Prostate gland (tissue), 2 donors: ENCODE results near the gene LAMTOR2.

Experiments
- POLR2A ChIP-seq: fragments of 450-650 bp; IDR thresholded peaks from one replicate; pipeline ENCODE4 v1.6.1; 2016; ENCODE audit warnings: antibody characterized with exemption, mild to moderate bottlenecking
- POLR2AphosphoS5 ChIP-seq: sonication (generic); formaldehyde crosslinking; IDR thresholded peaks from one replicate; pipeline ENCODE4 v1.6.1; 2017; ENCODE audit warnings: antibody characterized with exemption
- TF ChIP-seq, protein P1 (sequence below), 4 experiments: fragments of 200-600 bp in 2 of 4; fragments of 450-650 bp in 2 of 4; sonication (generic) in 2 of 4; IDR thresholded peaks; 1 replicate in 3 of 4; 2 replicates in 1 of 4; pipeline ENCODE4 v1.5.1; 2016 to 2019; ENCODE audit warnings: antibody characterized with exemption in 4 of 4, mild to moderate bottlenecking in 2 of 4, moderate library complexity in 2 of 4

DNA sequence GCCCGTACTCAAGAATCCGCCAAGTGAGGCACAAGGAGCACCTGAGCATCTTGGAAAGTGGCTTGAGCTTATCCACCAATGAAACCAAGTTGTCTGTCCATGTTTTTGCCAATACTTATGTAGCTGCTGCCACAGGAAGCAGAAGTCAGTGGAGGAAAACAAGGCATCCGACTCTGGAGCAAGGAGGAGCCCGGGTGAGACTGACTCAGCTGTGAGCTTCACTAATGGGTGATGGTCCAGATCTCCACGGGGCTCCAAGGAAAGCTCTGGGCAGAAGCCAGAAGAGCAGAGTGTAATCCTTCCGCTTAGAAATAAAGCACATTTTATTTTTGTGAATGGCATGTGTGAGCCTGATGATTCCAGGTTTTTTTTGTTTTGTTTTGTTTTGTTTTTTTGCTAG lies 21.6 kb upstream of the LAMTOR2 start:
- TF ChIP-seq, protein P1, sequence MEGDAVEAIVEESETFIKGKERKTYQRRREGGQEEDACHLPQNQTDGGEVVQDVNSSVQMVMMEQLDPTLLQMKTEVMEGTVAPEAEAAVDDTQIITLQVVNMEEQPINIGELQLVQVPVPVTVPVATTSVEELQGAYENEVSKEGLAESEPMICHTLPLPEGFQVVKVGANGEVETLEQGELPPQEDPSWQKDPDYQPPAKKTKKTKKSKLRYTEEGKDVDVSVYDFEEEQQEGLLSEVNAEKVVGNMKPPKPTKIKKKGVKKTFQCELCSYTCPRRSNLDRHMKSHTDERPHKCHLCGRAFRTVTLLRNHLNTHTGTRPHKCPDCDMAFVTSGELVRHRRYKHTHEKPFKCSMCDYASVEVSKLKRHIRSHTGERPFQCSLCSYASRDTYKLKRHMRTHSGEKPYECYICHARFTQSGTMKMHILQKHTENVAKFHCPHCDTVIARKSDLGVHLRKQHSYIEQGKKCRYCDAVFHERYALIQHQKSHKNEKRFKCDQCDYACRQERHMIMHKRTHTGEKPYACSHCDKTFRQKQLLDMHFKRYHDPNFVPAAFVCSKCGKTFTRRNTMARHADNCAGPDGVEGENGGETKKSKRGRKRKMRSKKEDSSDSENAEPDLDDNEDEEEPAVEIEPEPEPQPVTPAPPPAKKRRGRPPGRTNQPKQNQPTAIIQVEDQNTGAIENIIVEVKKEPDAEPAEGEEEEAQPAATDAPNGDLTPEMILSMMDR (IDR thresholded peaks at IDR 0.05), result no peak
- TF ChIP-seq POLR2A, result no peak
- no peak for TF ChIP-seq POLR2AphosphoS5
